Prostate gland (tissue), 2 donors: ENCODE results near the gene EEFSEC. TPM values are rescaled to one million over a fixed set of nuclear protein-coding genes. Genes with fewer than 3 reads are reported as not detected.

Experiments used
- DNase-seq: peaks from one replicate; pipeline ENCODE4 v3.0.0-alpha.2; 2019; ENCODE audit warnings: low spot score
- H3K27ac ChIP-seq, 2 donors: fragments of 200-600 bp; sonication (generic); 2 replicates each; pipeline ENCODE4 v1.5.1; 2017 to 2019
- H3K27me3 ChIP-seq: fragments of 200-600 bp; sonication (generic); replicated peaks from 2 replicates; pipeline ENCODE4 v1.5.1; 2019; ENCODE audit not compliant: insufficient read depth
- H3K36me3 ChIP-seq, 2 donors: fragments of 200-600 bp; sonication (generic); 1 replicate in 1 of 2; 2 replicates in 1 of 2; pipeline versions ENCODE4 v1.5.1 to v1.8.1; 2017 to 2019
- H3K4me1 ChIP-seq: fragments of 200-600 bp; sonication (generic); replicated peaks from 2 replicates; pipeline ENCODE4 v1.5.1; 2019
- H3K4me3 ChIP-seq, 2 donors: fragments of 200-600 bp; sonication (generic); 2 replicates each; pipeline ENCODE4 v1.5.1; 2017 to 2019
- H3K9me3 ChIP-seq: fragments of 200-600 bp; sonication (generic); 2 replicates; pipeline ENCODE4 v1.5.1; 2017
- CTCF ChIP-seq, 4 experiments: fragments of 200-600 bp in 2 of 4; fragments of 450-650 bp in 2 of 4; sonication (generic) in 2 of 4; IDR thresholded peaks; 1 replicate in 3 of 4; 2 replicates in 1 of 4; pipeline ENCODE4 v1.5.1; 2016 to 2019; ENCODE audit warnings: antibody characterized with exemption in 4 of 4, mild to moderate bottlenecking in 2 of 4, moderate library complexity in 2 of 4
- POLR2A ChIP-seq: fragments of 450-650 bp; IDR thresholded peaks from one replicate; pipeline ENCODE4 v1.6.1; 2016; ENCODE audit warnings: antibody characterized with exemption, mild to moderate bottlenecking
- POLR2AphosphoS5 ChIP-seq: sonication (generic); formaldehyde crosslinking; IDR thresholded peaks from one replicate; pipeline ENCODE4 v1.6.1; 2017; ENCODE audit warnings: antibody characterized with exemption
- WGBS: methylation state at CpG from one replicate; pipeline ENCODE4 v1.1.5; 2018; 5-methylcytosine and 5-hydroxymethylcytosine counted together
- intact Hi-C: fragments of 100-400 bp; cut with DNase I; formaldehyde crosslinking; loops from one replicate; pipeline ENCODE4 v1.14.2; 2022
- total RNA-seq, 2 donors: library from RNA; depleted of rRNA; stranded (reverse); fragments of >200 nt; gene quantifications; one replicate each; pipeline ENCODE4 v1.1.0, GENCODE V29; 2016

Gene EEFSEC
- total RNA-seq, 2 donors from 2014 or later = 24.7 to 26.1 TPM

- no peak for DNase-seq
- no peaks in the 10 kb centered on the region for H3K27me3 ChIP-seq
- no peaks in the 10 kb centered on the region for H3K9me3 ChIP-seq
- no peaks in the 10 kb centered on the region for H3K36me3 ChIP-seq
- H3K27ac ChIP-seq = no peak overlapping the region
- TF ChIP-seq POLR2A (no peak), CTCF (IDR thresholded peaks at IDR 0.05) (no peak)
- H3K4me3 ChIP-seq = no peak overlapping the region
- H3K4me1 ChIP-seq = no peaks in the 10 kb centered on the region
- intact Hi-C loops = no loop called here
- 89% methylated on average over 5 of the region's 5 CpGs for WGBS
Measured at GRCh38 chr3:128166971-128167453, 13.7 kb downstream of the EEFSEC start.

GRCh38 chr3:128167646-128167972 is 14.3 kb downstream of the EEFSEC start:
- Histone ChIP-seq H3K27ac (no peak overlapping the region), H3K36me3 (no peaks in the 10 kb centered on the region), H3K27me3 (no peaks in the 10 kb centered on the region), H3K4me3 (no peak overlapping the region), H3K9me3 (no peaks in the 10 kb centered on the region), H3K4me1 (no peaks in the 10 kb centered on the region)
- WGBS = 82% methylated on average over 8 of the region's 8 CpGs
- no peak for DNase-seq
- TF ChIP-seq POLR2A = no peak
- TF ChIP-seq CTCF (IDR thresholded peaks at IDR 0.05) = no peak
- no peak for TF ChIP-seq POLR2AphosphoS5
- intact Hi-C loops = no loop called here

GRCh38 chr3:128167973-128168674 is 14.8 kb downstream of the EEFSEC start:
- no peak for DNase-seq
- WGBS = 62% methylated on average over 5 of the region's 5 CpGs
- intact Hi-C loops = no loop called here
- H3K36me3 ChIP-seq = no peaks in the 10 kb centered on the region
- H3K4me3 ChIP-seq = no peak overlapping the region
- no peak overlapping the region for H3K27ac ChIP-seq
- H3K9me3 ChIP-seq = no peaks in the 10 kb centered on the region
- H3K27me3 ChIP-seq = no peaks in the 10 kb centered on the region
- no peaks in the 10 kb centered on the region for H3K4me1 ChIP-seq
- TF ChIP-seq POLR2AphosphoS5 (no peak), CTCF (IDR thresholded peaks at IDR 0.05) (no peak), POLR2A (no peak)

GRCh38 chr3:128168836-128169235 is 15.6 kb downstream of the EEFSEC start:
- H3K4me1 ChIP-seq = no peaks in the 10 kb centered on the region
- no peaks in the 10 kb centered on the region for H3K36me3 ChIP-seq
- no peaks in the 10 kb centered on the region for H3K27me3 ChIP-seq
- H3K9me3 ChIP-seq = no peaks in the 10 kb centered on the region
- H3K27ac ChIP-seq = no peak overlapping the region
- intact Hi-C loops = no loop called here
- no peak for DNase-seq
- H3K4me3 ChIP-seq = no peak overlapping the region
- TF ChIP-seq POLR2AphosphoS5 (no peak), CTCF (IDR thresholded peaks at IDR 0.05) (no peak), POLR2A (no peak)
- WGBS = 90% methylated on average over 4 of the region's 4 CpGs

- H3K4me1 ChIP-seq = no peaks in the 10 kb centered on the region
- no peaks in the 10 kb centered on the region for H3K36me3 ChIP-seq
- WGBS = 11% methylated on average over 5 of the region's 5 CpGs
- peak; percentile 60 for DNase-seq
- no peak overlapping the region for H3K4me3 ChIP-seq
- H3K27me3 ChIP-seq = no peaks in the 10 kb centered on the region
- peak; percentile 57 for TF ChIP-seq POLR2AphosphoS5
- TF ChIP-seq POLR2A = no peak
- peak; percentile 34 to 89 (median 71) for TF ChIP-seq CTCF (IDR thresholded peaks at IDR 0.05)
- no peaks in the 10 kb centered on the region for H3K9me3 ChIP-seq
- H3K27ac ChIP-seq = no peak overlapping the region
- intact Hi-C loops = loop anchor here (5.0 kb wide), 3 partner anchors 151 to 436 kb away; no protein-coding TSS in a partner anchor
Measured at GRCh38 chr3:128170866-128171516, 17.7 kb downstream of the EEFSEC start.
